Kidney (tissue), 14 donors: ENCODE data around the gene PTGES3. TPM values are rescaled to one million over a fixed set of nuclear protein-coding genes. Genes with fewer than 3 reads are reported as not detected.

ENCODE experiments used
- DNase-seq, 5 donors: peaks; one replicate each; pipeline ENCODE4 v3.0.0-alpha.2; 2013 to 2020
- FAIRE-seq: peaks from 2 replicates; lab custom pipeline; 2012; peaks lifted over from hg19 to GRCh38; lab: Jason Lieb, UNC
- H3K27ac ChIP-seq, 2 donors: one replicate each; pipeline ENCODE4 v1.7.0; 2013; ENCODE audit warnings: low read depth in 2 of 2, low read length in 2 of 2, inconsistent platforms in 1 of 2
- H3K27me3 ChIP-seq: one replicate; pipeline ENCODE4 v1.7.1; 2013; ENCODE audit warnings: low read length, inconsistent platforms; ENCODE audit not compliant: control insufficient read depth, insufficient read depth
- H3K36me3 ChIP-seq, 3 donors: one replicate each; pipeline versions ENCODE4 v1.7.0 to v1.7.1; 2013; ENCODE audit warnings: low read length in 3 of 3, control low read depth in 1 of 3, inconsistent platforms in 1 of 3; ENCODE audit not compliant: insufficient read depth in 3 of 3, control insufficient read depth in 2 of 3
- H3K4me1 ChIP-seq, 3 donors: one replicate each; pipeline versions ENCODE4 v1.7.0 to v1.7.1; 2013; ENCODE audit warnings: low read length in 3 of 3, inconsistent platforms in 1 of 3, low read depth in 1 of 3; ENCODE audit not compliant: control insufficient read depth in 2 of 3, insufficient read depth in 2 of 3
- H3K4me3 ChIP-seq, 3 donors: one replicate each; pipeline versions ENCODE4 v1.7.0 to v1.8.1; 2013; ENCODE audit warnings: low read length in 3 of 3, control low read depth in 1 of 3, inconsistent platforms in 1 of 3
- H3K9ac ChIP-seq, 3 donors: one replicate each; pipeline versions ENCODE4 v1.7.0 to v1.7.1; 2013; ENCODE audit warnings: low read length in 3 of 3, control low read depth in 1 of 3, inconsistent platforms in 1 of 3
- H3K9me3 ChIP-seq, 3 donors: one replicate each; pipeline versions ENCODE4 v1.7.0 to v1.7.1; 2013; ENCODE audit warnings: low read length in 3 of 3, control low read depth in 1 of 3, inconsistent platforms in 1 of 3; ENCODE audit not compliant: control insufficient read depth in 2 of 3, insufficient read depth in 1 of 3
- CTCF ChIP-seq: IDR thresholded peaks from 3 replicates; pipeline ENCODE4 v1.5.1; 2012; ENCODE audit warnings: mild to moderate bottlenecking, moderate library complexity, borderline replicate concordance; ENCODE audit not compliant: insufficient read depth; ENCODE audit errors: extremely low read depth
- intact Hi-C: fragments of 100-400 bp; cut with DNase I; formaldehyde crosslinking; loops from one replicate; pipeline ENCODE4 v1.11.1; 2022
- polyA plus RNA-seq: library from polyadenylated mRNA; stranded (reverse); fragments of 350-450 nt; fragmentation: Illumina TruSeq; extraction: RNeasy Lipid Tissue Mini Kit (QIAGEN cat#74804); gene quantifications from one replicate; pipeline ENCODE4 v1.2.3, GENCODE V29; 2014; ENCODE audit warnings: low read depth, low replicate concordance; ENCODE audit not compliant: insufficient read depth
- total RNA-seq: library from RNA; stranded (reverse); fragmentation: NEBNext Ultra II Directional; extraction: Animal tissue kit (Norgen Biotek cat#: 25700); gene quantifications from one replicate; pipeline ENCODE4 v1.2.1, GENCODE V29; 2021
- donor health status: control.
- donor health status: control.
- donor health status: control.
- donor health status: control.
- donor health status: control.
- donor health status: DM: yes; HTN: yes; CAD: no.
- donor health status: Normal renal cell carcinoma (clear cell type).

PTGES3 gene
- total and polyA plus RNA-seq, 2 donors from 2014 or later, result 186 to 207 TPM

- intact Hi-C loops, result no loop called here
- no peak for TF ChIP-seq CTCF
- Histone ChIP-seq H3K27ac (no peak overlapping the region), H3K4me1 (peaks cover 3 to 22% (median 16%) of the 10 kb centered on the region in 3 donors), H3K4me3 (no peak overlapping the region), H3K27me3 (no peaks in the 10 kb centered on the region), H3K36me3 (peaks cover 5 to 17% (median 15%) of the 10 kb centered on the region in 3 donors), H3K9ac (no peak overlapping the region), H3K9me3 (no peaks in the 10 kb centered on the region)
- FAIRE-seq (no peak), DNase-seq (no peak)
Measured at GRCh38 chr12:56718636-56719035, 30.6 kb upstream of the PTGES3 start.

- no peaks in the 10 kb centered on the region for H3K9me3 ChIP-seq
- H3K27ac ChIP-seq, result no peak overlapping the region
- DNase-seq, result no peak
- intact Hi-C loops, result no loop called here
- no peak overlapping the region for H3K4me3 ChIP-seq
- FAIRE-seq, result no peak
- no peak overlapping the region for H3K9ac ChIP-seq
- H3K27me3 ChIP-seq, result no peaks in the 10 kb centered on the region
- no peak for TF ChIP-seq CTCF
- peaks cover 8 to 22% (median 20%) of the 10 kb centered on the region in 3 donors for H3K36me3 ChIP-seq
- H3K4me1 ChIP-seq, result peaks cover 3 to 22% (median 16%) of the 10 kb centered on the region in 3 donors
Measured at GRCh38 chr12:56718149-56718548, 30.1 kb upstream of the PTGES3 start.

GRCh38 chr12:56716933-56717880 lies 29.1 kb upstream of the PTGES3 start:
- no peaks in the 10 kb centered on the region for H3K9me3 ChIP-seq
- H3K27ac ChIP-seq, result no peak overlapping the region
- no peak for FAIRE-seq
- H3K4me3 ChIP-seq, result no peak overlapping the region
- no peak for DNase-seq
- intact Hi-C loops, result no loop called here
- H3K27me3 ChIP-seq, result no peaks in the 10 kb centered on the region
- H3K9ac ChIP-seq, result no peak overlapping the region
- no peak for TF ChIP-seq CTCF
- peaks cover 0 to 13% (median 9%) of the 10 kb centered on the region in 3 donors for H3K4me1 ChIP-seq
- peaks cover 16 to 31% (median 29%) of the 10 kb centered on the region in 3 donors for H3K36me3 ChIP-seq
